CD4-positive, alpha-beta T cell treated with Interleukin-15 for 1 hour (primary cell): ENCODE results near the gene NSD1.
"Not testable (repeated sequence)": the region's sequence is repeated elsewhere in the genome, so short reads cannot be mapped to it uniquely, and the experiment has no call there.

ENCODE experiments used
- DNase-seq: peaks from one replicate; pipeline ENCODE4 v3.0.0-alpha.2; 2020

The NSD1 gene

DNA sequence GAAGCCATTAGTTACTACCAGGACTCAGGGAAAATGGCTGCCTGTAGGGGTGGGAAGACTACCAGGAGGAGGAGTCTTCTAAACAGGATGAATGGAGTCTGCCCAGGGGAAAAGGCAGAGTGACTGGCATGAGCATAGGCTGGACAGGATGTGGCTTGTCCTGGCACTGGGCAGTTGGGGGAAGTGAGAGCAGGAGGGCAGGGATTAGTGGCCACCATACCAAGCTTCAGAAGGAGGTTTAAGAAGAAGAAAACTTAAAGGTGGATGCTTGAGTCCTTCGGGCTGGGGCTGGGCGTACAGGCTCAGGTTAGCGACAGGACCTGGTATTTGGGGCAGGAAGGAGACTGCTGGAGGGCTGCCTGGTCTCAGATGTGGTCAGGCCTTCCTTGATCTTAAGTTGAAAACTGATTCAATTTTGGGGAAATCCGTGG, 5.0 kb upstream of the NSD1 start:
- no peak for DNase-seq

DNA sequence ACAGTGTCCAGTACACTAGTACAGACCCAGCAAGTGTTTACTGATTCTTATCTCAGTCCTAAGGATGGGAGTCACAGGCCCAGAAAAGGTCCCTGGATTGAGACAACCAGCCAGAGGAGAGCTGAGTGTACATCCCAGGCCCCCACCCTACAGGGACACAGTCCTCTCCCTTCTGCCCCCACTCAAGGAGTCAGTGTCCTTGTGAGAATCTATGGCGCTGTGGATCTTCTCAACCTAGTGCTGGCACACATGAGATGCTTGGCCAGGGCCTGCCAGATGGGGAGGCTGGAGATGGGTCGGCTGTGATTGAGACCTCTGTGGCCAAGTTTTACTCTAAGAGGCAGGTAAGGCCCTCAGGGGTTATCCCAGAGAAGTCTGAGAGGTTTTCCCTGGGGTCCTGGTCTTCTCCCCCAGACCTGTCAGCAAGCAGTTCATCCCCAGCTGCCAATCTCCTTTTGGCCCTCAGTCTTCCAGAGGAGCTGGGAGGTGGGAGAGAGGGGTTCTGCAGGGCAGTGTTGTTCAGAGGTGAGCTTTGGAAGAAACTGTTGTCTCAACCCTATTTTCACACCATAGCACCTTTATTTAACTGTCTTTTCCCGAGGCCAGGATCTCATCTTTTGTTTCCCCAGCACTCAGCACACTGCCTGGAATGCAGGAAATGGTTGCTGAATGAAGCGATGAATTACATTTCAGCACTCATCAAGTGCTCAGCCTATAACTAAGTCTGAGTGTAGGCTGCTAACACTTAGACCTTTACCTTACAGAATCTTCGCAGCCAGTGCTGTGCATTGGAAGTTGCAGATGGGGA, 3.2 kb upstream of the NSD1 start:
- DNase-seq, result no peak

GRCh38 chr5:177131019-177131320, 2.6 kb upstream of the NSD1 start:
- no peak for DNase-seq

DNA sequence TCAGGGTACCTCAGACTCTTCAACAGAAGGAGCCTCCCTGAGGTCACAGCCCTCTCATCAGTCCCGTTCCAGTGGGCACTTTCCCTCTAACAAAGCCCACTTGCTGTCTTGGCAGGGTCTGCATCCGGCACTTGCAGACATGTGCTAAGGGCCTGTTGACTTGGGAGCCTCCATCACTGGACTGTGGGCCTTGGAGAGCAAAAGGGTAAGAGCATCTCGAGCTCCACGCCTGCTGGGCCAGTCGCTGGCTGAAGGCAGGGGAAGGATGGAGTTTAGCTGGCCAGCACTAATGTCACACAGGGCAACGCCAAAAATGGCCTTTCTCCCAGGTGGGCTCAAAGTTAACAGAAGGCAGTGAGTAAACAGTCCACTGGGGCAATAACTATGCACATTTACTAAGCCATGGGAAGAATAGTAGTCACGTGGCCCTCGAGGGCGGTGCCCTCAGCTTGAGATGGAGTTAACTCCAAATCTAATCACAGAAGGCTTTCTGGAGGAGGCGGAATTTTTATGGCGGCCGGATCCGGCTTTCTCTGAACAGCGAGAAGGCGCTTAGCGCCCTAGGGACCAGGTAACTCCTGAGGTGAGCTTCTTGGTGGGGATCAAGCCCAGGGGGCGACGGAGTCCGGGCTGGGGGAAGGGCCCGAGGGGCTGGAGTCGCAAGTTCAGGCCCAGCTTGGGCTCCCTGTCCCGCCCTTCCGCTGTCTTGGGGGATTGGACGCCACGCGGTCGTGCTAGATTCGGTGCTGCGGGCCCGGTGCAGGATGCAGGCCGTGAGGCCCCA, 2.0 kb upstream of the NSD1 start:
- DNase-seq, result no peak

- peak; percentile 56 for DNase-seq
Observed at GRCh38 chr5:177132136-177133095, 1.2 kb upstream of the NSD1 start.

DNA sequence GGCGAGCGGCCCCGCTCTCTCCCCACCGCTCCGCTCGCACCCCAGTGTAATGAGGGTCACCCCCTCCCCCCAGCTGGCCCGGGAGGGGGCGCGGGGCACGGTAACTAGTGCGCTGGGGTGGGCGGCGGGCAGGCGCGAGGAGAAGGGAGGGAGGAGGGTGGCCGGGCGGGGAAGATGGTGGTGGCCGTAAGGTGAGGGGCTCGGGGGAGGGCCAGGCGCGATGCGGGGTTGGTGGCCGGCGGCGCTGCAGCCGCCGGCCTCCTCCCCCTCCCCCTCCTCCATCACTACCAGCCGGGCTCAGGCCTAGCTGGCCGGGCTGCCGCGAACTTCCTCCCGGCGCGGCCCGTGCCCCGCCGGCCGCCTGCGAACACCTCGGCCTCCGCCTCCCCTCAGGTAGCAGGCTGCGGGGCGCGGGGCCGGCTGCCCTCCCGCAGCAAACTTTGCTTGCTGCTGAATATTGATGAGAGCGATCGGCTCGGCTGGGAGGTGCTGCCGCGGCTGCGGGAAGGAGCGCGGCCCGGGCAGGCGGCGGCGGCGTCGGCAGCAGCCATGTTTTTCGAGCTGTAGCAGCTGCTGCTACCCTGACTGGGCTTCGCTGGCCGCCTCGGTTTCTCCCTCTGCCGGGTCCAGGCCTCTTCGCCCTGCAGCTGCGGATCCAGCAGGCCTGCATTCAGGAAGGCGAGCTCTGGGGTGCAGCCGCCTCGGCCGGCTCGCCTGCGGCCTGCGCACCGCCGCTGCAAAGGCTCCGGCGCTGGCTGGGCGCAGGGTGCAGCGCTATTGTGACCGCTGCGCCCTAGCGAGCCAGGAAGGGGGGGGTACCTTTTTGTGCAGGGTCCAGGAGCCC, 502 bp downstream of the NSD1 start:
- peak; percentile 41 for DNase-seq

DNA sequence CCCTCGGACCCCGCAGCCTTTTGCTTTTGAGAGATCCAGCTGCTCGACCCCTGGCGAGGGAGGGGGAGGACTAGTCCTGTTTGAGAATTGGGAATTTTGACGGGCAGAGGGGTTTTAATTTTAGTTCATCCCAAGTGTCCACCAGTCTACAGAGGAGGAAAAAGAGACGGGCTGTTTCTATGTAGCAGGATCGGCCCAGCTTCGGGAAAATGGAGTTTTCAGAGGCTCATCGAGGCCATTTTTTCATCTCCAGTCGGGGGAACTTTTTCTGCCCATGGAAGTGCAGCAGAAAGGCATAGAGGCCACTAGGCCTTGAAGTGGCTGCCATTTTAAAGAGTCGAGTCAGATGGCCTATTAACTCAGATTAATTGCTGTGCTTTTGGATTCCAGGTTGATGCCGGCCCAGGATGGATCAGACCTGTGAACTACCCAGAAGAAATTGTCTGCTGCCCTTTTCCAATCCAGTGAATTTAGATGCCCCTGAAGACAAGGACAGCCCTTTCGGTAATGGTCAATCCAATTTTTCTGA, 1.2 kb downstream of the NSD1 start:
- no peak for DNase-seq

DNA sequence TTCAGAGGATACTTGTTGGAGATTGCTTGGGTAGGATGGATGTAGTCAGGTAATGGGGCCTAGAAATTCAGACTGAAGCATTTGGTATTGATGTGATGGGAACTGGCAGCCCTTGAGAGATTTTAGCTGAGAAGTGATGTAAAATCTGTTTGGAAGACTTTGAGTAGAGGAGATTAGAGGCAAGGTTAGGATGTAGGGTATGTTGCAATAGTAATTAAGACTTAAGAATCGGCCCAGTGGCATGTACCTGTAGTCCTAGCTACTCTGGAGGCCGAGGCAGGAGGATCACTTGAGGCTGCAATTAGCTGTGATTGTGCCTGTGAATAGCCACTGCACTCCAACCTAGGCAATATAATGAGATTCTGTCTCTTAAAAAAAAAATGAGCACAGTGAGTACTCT, 6.7 kb downstream of the NSD1 start:
- DNase-seq, result no peak

- DNase-seq, result no peak
Observed at GRCh38 chr5:177141496-177141895, 7.9 kb downstream of the NSD1 start.

- DNase-seq, result no peak
Observed at GRCh38 chr5:177142098-177142611, 8.6 kb downstream of the NSD1 start.

DNA sequence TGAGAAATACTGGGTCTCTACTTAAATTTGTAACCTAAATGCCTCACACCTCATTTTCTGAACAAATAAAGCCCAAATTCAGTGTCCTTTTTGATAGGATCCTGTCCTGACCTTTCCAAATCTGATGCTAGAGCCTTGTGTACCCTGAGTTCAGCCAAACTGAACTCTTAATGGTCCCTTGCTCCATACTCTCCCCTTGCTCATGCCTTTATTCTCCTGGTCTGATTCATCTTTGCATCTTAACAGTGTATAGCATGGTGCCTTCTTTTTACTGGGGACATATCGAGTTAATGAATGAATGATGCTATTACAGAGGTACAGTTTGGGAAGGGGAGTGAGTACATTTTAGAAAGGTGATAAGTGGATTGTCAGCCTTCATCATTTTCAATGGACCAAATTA, 9.2 kb downstream of the NSD1 start:
- DNase-seq, result no peak

DNA sequence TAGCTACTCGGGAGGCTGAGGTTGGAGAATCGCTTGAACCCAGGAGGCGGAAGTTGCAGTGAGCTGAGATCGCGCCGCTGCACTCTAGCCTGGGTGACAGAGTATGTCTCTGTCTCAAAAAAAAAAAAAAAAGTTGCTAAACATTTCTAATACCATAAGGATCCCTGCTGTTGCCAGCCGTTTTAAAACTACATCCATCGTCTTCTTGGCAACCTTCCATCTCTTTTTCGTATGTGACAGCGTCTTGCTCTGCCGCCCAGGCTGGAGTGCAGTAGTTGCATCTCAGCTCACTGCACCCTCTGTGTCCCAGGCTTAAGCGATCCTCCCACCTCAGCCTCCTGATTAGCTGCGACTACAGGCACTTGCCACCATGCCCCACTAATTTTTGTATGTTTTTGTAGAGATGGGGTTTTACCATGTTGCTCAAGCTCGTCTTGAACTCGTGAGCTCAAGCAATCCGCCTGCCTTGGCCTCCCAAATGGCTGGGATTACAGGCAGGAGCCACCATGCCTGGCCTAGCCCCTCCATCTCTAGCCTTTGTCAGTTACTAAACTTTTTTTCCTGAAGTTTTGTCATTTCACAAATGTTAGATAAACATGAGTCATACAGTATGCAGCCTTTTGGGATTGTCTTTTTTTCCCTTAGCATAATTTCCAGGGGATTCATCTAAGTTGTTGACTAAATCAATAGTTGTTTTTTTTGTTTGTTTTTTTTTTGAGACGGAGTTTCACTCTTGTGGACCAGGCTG, 13.5 kb downstream of the NSD1 start:
- DNase-seq, result no peak

GRCh38 chr5:177150061-177150460, 16.5 kb downstream of the NSD1 start:
- not testable (repeated sequence) for DNase-seq

- no peak for DNase-seq
Observed at GRCh38 chr5:177154003-177154643, 20.6 kb downstream of the NSD1 start.

GRCh38 chr5:177162379-177162778, 28.8 kb downstream of the NSD1 start:
- no peak for DNase-seq

DNA sequence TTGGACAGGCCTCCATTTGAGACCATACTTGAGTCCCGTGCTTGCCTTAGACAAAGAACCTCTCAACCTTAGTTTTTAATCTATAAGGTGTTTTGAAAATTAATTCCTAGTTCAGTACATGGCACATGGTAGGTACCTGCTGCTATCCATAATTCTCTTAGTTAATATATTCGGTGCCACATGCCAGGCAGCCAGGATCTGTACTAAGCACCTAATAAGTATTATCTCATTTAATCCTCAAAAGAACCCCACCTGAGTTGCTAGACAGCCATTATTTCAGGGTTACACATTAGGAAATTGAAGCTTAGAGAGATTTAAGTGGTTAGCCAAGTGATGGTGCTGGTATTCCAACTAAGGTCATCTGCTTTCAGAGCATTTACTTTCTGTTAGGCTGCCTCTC, 29.9 kb downstream of the NSD1 start:
- no peak for DNase-seq

DNA sequence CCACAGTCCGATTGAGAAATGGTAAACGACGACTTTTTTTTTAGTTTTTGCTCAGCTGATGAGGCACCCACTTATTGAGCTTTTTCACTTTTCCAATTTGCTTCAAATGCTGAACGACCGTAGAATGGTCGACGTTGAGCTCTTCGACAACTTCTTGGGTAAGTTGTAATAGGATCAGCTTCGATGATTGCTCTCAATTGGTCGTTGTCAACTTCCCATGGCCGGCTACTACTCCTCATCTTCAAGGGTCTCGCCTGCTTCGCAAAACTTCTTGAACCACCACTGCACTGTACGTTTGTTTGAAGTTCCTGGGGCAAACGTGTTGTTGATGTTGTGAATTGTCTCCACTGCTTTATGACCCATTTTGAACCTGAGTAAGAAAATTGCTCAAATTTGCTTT, 35.7 kb downstream of the NSD1 start:
- no peak for DNase-seq

GRCh38 chr5:177171961-177172360, 38.4 kb downstream of the NSD1 start:
- no peak for DNase-seq

DNA sequence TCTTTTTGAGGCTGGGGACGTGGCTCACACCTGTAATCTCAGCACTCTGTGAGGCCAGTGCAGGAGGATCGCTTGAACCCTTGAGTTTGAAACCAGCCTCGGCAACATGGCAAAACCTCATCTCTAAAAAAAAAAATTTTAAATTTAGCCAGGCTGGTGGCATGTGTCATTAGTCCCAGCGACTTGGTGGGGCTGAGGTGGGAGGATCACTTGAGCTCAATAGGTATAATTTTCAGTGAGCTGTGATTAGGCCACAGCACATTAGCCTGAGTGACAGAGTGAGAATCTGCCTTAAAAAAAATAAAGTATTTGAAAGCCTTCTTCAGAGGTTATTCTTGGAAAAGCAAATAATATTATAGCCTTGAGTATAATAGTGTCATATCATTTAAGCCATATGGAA, 41.8 kb downstream of the NSD1 start:
- DNase-seq, result no peak

- no peak for DNase-seq
Observed at GRCh38 chr5:177176175-177176711, 42.7 kb downstream of the NSD1 start.
